ENCODE measurements around the gene IQGAP3. TPM values are rescaled to one million over a fixed set of nuclear protein-coding genes. Genes with fewer than 3 reads are reported as not detected.

Gene IQGAP3
- total RNA-seq, 4 donors from 2014 or later, result 0.21 to 2.4 (median 0.97) TPM

GRCh38 chr1:156530006-156530405, 42.4 kb downstream of the IQGAP3 start:
- Histone ChIP-seq H3K4me3 (no peak overlapping the region), H3K27ac (no peak overlapping the region), H3K4me1 (no peaks in the 10 kb centered on the region), H3K36me3 (no peaks in the 10 kb centered on the region), H3K9me3 (no peaks in the 10 kb centered on the region), H3K27me3 (no peaks in the 10 kb centered on the region)
- DNase-seq (ENCODE audit: low spot score in 2 of 2), result no peak
- TF ChIP-seq EP300 (IDR thresholded peaks at IDR 0.05), result no peak
- no peak for TF ChIP-seq POLR2A (IDR thresholded peaks at IDR 0.05)
- no peak for TF ChIP-seq CTCF (IDR thresholded peaks at IDR 0.05)
- 96% methylated on average over 17 to 18 of the region's 18 CpGs for WGBS, 2 donors

GRCh38 chr1:156528875-156529425, 43.4 kb downstream of the IQGAP3 start:
- no peak overlapping the region for H3K4me3 ChIP-seq
- H3K9me3 ChIP-seq, result no peaks in the 10 kb centered on the region
- no peaks in the 10 kb centered on the region for H3K27me3 ChIP-seq
- no peaks in the 10 kb centered on the region for H3K4me1 ChIP-seq
- TF ChIP-seq POLR2A (IDR thresholded peaks at IDR 0.05) (no peak), CTCF (IDR thresholded peaks at IDR 0.05) (no peak), EP300 (IDR thresholded peaks at IDR 0.05) (no peak)
- no peak overlapping the region for H3K27ac ChIP-seq
- no peaks in the 10 kb centered on the region for H3K36me3 ChIP-seq
- 84 to 90% methylated on average over 8 of the region's 8 CpGs for WGBS, 2 donors
- DNase-seq (ENCODE audit: low spot score in 2 of 2), result no peak

DNA sequence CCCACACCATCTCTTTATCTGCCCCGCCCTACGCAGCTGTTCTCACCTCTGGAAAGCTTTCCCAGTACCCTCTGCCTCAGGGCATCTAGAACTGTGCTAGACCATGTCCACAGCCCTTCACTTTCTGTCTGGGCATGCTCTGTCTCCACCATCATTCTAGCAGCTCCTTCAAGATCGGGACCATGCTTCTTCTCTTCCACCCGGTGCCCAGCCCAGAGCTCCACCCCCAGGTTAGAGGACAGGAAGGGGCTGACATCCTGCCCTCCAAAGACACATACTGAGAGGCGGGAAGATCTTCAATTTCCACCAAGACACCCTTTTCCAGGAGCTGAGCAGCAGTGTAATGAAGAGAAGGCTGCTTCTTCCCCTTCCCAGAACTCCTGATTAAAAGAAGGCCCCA, 44.1 kb downstream of the IQGAP3 start:
- Histone ChIP-seq H3K4me3 (no peak overlapping the region), H3K36me3 (no peaks in the 10 kb centered on the region), H3K27me3 (no peaks in the 10 kb centered on the region), H3K27ac (no peak overlapping the region), H3K4me1 (no peaks in the 10 kb centered on the region), H3K9me3 (no peaks in the 10 kb centered on the region)
- TF ChIP-seq POLR2A (IDR thresholded peaks at IDR 0.05), result no peak
- TF ChIP-seq CTCF (IDR thresholded peaks at IDR 0.05), result no peak
- no peak for TF ChIP-seq EP300 (IDR thresholded peaks at IDR 0.05)
- WGBS, 2 donors, result 79 to 82% methylated on average over 5 of the region's 5 CpGs
- no peak for DNase-seq (ENCODE audit: low spot score in 2 of 2)

GRCh38 chr1:156527584-156527983, 44.8 kb downstream of the IQGAP3 start:
- TF ChIP-seq EP300 (IDR thresholded peaks at IDR 0.05), result no peak
- TF ChIP-seq POLR2A (IDR thresholded peaks at IDR 0.05), result no peak
- no peak for TF ChIP-seq CTCF (IDR thresholded peaks at IDR 0.05)
- H3K9me3 ChIP-seq, result no peaks in the 10 kb centered on the region
- no peaks in the 10 kb centered on the region for H3K4me1 ChIP-seq
- WGBS, 2 donors, result 91 to 100% methylated on average over 2 of the region's 2 CpGs
- H3K27ac ChIP-seq, result no peak overlapping the region
- H3K27me3 ChIP-seq, result no peaks in the 10 kb centered on the region
- no peak for DNase-seq (ENCODE audit: low spot score in 2 of 2)
- no peak overlapping the region for H3K4me3 ChIP-seq
- no peaks in the 10 kb centered on the region for H3K36me3 ChIP-seq

- 83 to 86% methylated on average over 2 of the region's 2 CpGs for WGBS, 2 donors
- H3K4me3 ChIP-seq, result no peak overlapping the region
- DNase-seq (ENCODE audit: low spot score in 2 of 2), result no peak
Observed at GRCh38 chr1:156525856-156526489, 46.4 kb downstream of the IQGAP3 start.

More at GRCh38 chr1:156525856-156526489, 46.4 kb downstream of the IQGAP3 start:
- H3K4me1 ChIP-seq, result no peaks in the 10 kb centered on the region
- H3K27me3 ChIP-seq, result no peaks in the 10 kb centered on the region
- H3K36me3 ChIP-seq, result no peaks in the 10 kb centered on the region
- no peaks in the 10 kb centered on the region for H3K9me3 ChIP-seq
- H3K27ac ChIP-seq, result no peak overlapping the region
- TF ChIP-seq POLR2A (IDR thresholded peaks at IDR 0.05), result no peak
- no peak for TF ChIP-seq EP300 (IDR thresholded peaks at IDR 0.05)
- no peak for TF ChIP-seq CTCF (IDR thresholded peaks at IDR 0.05)
